Measurements from ENCODE around the gene TULP1. TPM values are rescaled to one million over a fixed set of nuclear protein-coding genes. Genes with fewer than 3 reads are reported as not detected.
A peak's percentile ranks its signal among the peaks of the same experiment; 100 is the strongest.
"Not testable (repeated sequence)": the region's sequence is repeated elsewhere in the genome, so short reads cannot be mapped to it uniquely, and the experiment has no call there.

The TULP1 gene
- not detected in 2 replicates for polyA plus RNA-seq (2014; cell fraction: cytosol; rRNA removed)
- 0.26 and 0.68 TPM in 2 replicates for polyA plus RNA-seq (2014; cell fraction: nucleus; rRNA removed)

DNA sequence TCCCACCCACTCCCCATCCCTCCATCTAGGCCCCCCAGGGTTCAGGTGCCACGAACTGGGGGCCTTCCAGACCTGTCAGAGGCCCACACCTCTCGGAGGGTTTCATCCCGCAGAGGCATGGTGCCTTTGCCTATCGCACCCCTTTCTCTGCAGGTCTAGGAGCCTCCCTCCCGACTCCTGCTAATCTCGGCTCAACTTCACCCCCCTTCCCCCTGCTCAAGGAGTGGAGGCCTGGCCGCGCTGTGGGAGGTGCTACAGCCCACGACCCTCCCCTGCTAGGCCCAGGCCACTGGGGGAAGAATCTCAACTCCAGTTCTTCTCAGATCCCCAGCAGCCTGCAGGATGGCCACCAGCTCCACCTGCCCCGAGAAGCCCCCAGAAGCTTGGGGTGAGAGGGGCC, at the start of gene TULP1:
TSS of gene TULP1 (minus strand) at position 157 of the 400 bp plus-strand sequence. CDS start at position 119, 38 bp downstream.
- no peak for DNase-seq (ENCODE audit: low spot score)

- DNase-seq (ENCODE audit: low spot score): no peak
Measured at GRCh38 chr6:35562060-35562459, 49.4 kb upstream of the TULP1 start.

DNA sequence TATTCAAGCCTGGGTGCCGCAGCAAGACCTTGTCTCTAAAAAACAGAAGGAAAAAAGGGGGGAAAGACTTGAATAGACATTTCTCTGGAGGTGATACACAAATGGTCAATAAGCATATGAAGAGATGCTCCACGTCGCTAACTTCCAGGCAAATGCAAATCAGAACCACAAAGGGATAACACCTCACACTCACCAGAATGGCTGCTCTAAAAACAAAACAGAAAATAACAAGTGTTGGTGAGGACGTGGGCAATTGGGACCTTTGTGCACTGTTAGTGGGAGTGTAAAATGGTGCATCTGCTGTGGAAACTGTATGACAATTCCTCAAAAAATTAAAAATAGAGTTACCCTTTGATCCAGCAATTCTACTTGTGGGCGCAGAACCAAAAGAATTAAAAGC, 48.4 kb upstream of the TULP1 start:
- no peak for DNase-seq (ENCODE audit: low spot score)

GRCh38 chr6:35558571-35558970, 45.9 kb upstream of the TULP1 start:
- no peak for DNase-seq (ENCODE audit: low spot score)

DNA sequence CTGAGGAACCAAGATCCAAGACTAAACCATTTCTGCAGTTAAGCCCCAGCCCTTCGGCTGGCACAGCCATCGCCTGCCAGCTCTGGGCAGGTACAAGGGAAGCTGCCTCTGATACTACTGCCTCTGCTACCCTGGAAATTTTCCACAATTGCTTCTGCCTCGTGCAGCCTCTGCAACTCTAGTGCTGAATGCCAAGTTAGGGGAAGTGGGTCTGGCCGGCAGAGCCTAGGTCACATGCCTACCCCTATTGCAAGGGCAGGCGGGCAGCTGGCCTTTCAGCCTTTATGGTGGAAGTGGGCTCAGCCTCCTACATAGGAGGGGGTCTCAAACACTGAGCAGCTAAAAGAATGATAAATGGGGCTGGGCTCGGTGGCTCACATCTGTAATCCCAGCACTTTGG, 44.5 kb upstream of the TULP1 start:
- no peak for DNase-seq (ENCODE audit: low spot score)

- no peak for DNase-seq (ENCODE audit: low spot score)
Measured at GRCh38 chr6:35554811-35555210, 42.1 kb upstream of the TULP1 start.

DNA sequence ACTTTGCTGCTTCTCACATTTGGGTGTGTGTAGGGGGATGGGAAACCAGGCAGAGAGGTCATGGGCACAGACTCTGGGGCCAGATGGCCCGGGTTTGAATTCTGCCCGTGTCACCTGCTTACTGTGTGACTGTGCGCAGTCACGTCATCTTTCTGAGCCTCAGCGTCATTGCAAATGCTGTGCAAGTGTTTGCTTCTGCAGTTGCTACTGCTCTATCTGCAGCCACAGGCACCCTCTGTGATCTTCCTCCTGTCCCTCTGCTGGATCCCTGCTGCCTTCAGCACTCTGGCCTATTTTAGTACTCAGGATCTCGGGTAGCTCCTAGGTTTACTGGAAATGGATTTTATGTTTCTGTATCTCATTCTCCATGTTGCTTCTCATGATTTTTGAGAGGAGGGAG, 40.6 kb upstream of the TULP1 start:
- DNase-seq (ENCODE audit: low spot score): no peak

DNA sequence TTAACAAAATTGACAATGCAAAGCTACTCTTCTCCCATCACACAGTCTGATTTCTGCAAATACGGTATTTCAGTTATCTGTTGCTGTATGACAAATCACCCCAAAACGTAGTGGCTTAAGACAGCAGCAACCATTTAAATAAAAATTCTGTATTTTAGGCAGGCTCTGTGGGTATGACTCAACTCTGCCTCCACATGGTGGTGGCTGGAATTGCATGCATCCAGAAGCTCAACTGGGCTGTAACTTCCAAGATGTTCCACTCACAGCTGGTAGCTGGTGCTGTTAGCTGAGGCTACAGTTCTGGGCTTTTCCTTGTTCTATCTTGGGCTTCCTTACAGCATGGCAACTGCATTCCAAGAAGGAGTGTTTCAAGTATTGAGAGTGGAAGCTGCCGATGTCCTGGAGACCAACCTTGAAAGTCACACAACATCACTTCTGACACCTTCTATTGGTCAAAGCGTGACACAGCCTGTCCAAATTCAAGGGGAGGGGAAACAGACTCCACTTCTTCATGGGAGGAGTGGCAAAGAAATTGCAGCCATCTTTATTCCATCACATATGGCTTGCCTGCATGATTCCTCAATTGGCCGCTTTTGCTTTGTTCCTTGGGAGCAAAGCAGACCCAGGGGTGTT, 39.7 kb upstream of the TULP1 start:
- no peak for DNase-seq (ENCODE audit: low spot score)

DNA sequence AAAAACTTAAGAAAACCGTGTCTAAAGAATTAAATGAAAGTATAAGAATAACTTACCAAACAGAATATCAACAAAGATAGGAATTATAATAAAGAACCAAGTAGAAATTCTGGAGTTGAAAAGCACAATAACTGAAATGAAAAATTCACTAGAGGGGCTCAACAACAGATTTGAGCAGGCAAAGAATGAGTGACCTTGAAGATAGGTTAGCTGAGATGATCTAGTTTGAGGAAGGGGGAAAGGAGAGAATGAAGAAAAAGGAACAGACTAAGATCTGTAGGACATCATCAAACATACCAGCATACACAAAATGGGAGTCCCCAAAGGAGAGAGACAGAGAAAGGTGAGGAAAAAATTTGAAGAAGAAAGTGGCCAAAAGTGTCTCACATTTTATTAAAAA, 37.7 kb upstream of the TULP1 start:
- no peak for DNase-seq (ENCODE audit: low spot score)

DNA sequence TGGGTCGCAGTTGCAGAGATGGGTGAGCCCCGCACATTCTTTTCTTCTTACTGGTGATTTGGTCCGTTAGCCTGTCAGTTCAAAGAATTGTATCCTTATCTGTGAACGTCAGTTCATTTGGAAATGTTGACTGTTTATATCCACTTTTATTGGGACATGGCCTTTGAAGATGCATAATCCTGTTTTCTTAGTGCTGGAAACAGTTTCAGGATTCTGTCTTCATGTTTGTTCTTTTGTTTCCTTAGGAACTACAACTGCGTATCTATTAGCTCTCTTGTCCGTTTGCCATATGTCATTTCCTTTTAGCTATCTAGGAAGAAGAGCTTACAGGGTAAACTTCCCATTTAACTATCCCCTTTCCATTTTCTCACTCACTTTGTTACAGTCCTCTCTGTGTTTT, 35.0 kb upstream of the TULP1 start:
- no peak for DNase-seq (ENCODE audit: low spot score)

DNA sequence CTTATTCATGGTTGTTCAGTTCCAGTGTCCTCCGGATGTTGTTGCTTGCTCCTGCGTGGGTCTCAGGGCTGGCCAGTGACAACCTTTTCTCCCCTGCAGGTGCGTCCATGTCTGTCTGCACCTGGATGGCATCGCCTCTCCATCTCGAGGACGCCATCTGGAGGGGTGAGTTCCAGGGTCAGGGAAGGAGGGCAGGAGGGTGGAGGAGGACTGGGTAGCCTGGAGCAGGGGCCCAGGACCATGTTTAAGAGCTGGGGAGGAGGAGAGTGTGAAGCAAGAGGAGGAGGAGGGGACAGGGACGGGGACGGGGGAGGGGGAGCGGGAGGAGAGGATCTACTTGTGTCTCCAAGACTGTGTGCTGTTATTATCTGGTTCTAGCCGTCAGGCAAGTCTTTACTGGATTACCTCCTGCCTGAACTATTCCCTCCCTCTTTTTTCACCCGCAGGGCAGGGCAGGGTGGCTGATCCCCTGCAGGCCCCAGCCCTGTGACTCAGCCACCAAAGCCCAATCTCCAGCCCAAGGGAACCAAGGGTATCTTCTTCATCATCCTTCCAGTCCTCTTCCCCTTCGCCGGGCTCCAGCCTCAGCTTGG, 32.2 kb upstream of the TULP1 start:
- DNase-seq (ENCODE audit: low spot score): no peak

DNA sequence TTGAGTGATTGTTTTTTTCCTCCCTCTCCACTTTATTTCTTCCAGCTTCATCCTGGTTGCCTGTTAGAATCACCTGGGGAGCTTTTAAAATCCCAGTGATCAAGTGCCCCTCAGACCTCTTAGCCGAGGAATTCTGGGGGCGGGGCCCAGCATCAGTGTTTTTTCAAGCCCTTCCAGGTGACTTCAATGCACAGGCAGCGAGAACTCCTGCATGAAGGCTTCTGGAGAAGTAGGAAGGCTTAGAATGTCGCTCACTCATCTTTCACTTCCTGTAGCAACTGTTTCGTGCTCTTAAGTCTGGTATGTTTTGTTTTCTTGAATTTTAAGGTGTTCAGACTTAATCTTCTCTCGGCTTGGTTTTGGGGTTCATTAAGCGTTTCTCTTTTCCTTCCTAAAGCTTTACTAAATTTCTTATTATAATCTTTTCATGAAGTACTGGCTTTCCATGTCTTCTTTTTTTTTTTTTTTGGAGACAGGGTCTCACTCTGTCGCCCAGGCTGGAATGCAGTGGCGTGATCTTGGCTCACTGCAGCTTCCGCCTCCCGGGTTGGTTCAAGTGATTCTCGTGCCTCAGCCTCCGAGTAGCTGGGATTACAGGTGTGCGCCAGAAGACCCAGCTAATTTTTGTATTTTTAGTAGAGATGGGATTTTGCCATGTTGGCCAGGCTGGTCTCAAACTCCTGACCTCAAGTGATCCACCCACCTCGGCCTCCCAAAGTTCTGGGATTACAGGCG, 30.9 kb upstream of the TULP1 start:
- no peak for DNase-seq (ENCODE audit: low spot score)

DNA sequence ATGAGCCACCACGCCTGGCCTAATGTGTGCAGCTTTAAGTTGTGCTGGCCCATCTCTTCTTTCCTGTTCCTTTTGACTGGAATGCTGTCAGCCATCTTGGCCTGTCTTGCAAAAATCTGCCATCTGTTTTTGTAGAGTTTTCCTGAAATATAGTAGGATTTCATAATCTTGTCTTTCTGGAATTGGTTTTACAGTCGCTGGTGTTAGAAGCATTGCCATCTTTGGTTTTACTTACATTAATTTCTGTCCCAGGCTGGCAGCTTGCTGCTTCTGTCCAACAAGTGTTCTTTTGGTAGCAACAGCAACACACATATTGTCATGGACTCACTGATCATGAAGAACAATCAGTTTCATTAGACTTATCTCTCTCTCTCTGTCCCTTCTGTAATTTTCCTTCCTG, 29.1 kb upstream of the TULP1 start:
- DNase-seq (ENCODE audit: low spot score): no peak

DNA sequence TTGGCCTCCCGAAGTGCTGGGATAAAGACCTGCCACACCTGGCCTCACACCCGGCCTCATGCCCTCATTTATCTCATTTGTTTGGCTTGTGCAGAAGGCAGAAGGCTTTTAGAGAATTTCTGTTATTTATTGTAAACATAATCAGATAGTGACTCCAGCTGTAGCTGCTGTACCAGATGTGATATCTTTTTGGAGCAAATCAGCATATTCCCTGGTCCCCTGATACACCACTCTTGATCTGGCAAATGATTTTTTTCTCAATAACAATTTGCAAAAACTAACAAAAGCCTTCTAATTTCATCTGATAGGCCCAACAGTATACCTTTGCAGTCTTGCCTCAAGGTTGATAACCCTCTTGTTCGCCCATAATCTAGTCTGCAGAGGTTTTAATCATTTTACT, 26.5 kb upstream of the TULP1 start:
- DNase-seq (ENCODE audit: low spot score): peak; percentile 65

GRCh38 chr6:35535847-35536246, 23.2 kb upstream of the TULP1 start:
- DNase-seq (ENCODE audit: low spot score): not testable (repeated sequence)

DNA sequence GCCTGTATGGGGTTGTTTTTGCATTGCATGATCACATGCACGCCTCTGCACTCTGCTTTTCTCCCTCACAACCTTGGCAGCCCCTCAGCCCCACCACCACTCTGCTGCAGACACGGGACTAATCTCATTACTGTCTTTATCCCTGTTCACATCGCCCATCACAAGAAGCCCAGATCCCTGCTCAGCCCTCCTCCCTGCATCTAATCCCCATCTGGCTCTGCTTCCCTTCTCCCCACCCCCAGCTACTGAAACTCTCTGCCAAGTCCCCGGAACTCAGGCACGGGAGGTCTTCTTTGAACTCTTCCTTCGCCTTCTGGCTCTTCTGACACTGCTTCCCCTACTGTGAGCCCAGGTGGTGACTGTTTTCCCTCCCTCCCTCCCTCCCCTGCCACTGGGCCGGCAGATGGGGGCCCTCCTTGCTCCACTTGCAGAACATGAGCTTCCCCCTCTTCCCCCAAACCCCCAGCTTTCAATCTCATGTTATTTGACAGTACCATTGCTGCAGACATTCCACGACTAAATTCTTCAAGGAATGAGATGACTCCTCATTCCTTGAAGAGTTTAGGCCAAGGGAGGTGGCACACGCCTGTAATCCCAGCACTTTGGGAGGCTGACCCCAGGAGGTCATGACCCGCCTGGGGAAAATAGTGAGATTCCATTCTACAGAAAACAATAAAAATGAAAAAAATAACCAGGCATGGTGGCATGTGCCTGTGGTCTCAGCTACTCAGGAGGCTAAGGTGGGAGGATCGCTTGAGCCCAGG, 21.9 kb upstream of the TULP1 start:
- DNase-seq (ENCODE audit: low spot score): peak; percentile 99

- DNase-seq (ENCODE audit: low spot score): no peak
Measured at GRCh38 chr6:35533981-35534380, 21.3 kb upstream of the TULP1 start.

- DNase-seq (ENCODE audit: low spot score): no peak
Measured at GRCh38 chr6:35532126-35532525, 19.4 kb upstream of the TULP1 start.

DNA sequence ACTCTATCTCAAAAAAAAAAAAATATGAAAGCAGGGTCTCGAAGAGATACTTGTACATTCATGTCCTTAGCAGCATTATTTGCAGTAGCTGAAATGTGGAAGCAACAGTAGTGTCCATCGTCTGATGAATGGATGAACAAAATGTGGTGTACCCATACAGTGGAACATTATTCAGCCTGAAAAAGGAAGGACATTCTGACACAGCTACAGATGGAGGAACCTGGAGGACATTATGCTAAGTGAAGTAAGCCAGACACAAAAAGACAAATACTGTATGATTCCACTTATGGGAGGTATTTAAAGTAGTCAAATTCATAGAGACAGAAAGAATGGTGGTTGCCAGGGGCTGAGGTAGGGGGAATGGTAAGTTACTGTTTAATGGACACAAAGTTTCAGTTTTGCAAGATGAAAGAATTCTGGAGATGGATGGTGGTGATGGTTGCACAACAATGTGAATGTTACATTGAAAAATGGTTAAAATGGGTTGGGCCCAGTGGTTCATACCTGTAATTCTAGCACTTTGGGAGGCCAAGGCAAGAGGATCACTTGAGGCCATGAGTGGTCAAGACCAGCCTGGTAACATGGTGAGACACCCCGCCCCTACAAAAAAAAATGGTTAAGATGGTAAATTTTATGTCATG, 11.8 kb upstream of the TULP1 start:
- DNase-seq (ENCODE audit: low spot score): no peak

DNA sequence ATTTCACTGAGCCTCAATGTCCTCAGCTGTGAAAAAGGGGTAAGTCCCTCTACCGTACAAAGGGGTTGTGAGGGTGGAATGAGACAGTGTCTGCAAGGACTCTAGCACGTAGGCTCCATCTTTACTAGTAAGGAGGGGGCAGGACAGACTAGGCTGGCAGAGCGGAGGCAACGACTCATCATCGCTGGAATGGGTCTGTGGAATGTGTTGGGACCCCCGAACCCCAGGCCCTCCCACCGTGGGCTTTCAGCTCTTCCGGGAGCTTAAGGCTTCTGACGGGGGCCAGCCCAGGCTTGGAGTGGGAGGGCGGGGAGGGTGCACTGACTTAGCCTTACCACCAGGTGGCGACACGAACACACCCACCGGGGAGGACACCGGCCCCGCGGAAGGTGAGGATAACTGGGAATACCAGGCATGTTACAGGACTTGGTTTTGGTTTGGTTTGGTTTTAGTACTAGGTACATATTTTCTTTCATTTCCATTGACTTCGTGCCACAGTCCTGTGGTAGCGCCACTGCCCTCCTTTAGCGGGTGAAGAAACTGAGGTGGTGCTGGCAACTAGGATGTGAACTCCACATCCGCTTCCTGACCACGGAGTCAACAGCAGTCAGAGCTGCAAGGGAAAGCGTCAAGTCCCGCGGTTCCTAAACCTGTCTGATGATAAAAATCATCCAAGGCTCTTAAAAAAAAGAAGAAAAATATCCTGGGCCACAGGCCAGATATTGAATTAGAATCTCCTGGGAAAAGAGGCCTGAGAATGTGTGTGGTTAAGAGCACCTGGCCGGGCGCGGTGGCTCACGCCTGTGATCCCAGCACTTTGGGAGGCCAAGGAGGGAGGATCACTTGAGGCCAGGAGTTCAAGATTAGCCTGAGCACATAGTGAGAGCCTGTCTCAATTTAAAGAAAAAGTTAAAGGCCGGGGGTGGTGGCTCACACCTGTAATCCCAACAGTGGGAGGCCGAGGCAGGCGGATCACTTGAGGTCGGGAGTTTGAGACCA, 10.3 kb upstream of the TULP1 start:
- DNase-seq (ENCODE audit: low spot score): peak; percentile 81
